Measurements from ENCODE around the gene SPATA6. TPM values are rescaled to one million over a fixed set of nuclear protein-coding genes. Genes with fewer than 3 reads are reported as not detected.

The SPATA6 gene
- total RNA-seq, 2 donors from 2014 or later, result 1.1 to 2.7 TPM

Other genes starting within 250 kb of the SPATA6 start
- gene SLC5A9, start 249.5 kb downstream of the SPATA6 start, total RNA-seq, result not detected

Measured in activated T-helper 17 cell treated with anti-CD3 and anti-CD28 coated beads, Interleukin-2, amount 50 U/mL, for 72 hours (primary cell).